Measurements from ENCODE around the gene AHDC1.
A peak's percentile ranks its signal among the peaks of the same experiment; 100 is the strongest.
"Not testable (repeated sequence)": the region's sequence is repeated elsewhere in the genome, so short reads cannot be mapped to it uniquely, and the experiment has no call there.

The AHDC1 gene

DNA sequence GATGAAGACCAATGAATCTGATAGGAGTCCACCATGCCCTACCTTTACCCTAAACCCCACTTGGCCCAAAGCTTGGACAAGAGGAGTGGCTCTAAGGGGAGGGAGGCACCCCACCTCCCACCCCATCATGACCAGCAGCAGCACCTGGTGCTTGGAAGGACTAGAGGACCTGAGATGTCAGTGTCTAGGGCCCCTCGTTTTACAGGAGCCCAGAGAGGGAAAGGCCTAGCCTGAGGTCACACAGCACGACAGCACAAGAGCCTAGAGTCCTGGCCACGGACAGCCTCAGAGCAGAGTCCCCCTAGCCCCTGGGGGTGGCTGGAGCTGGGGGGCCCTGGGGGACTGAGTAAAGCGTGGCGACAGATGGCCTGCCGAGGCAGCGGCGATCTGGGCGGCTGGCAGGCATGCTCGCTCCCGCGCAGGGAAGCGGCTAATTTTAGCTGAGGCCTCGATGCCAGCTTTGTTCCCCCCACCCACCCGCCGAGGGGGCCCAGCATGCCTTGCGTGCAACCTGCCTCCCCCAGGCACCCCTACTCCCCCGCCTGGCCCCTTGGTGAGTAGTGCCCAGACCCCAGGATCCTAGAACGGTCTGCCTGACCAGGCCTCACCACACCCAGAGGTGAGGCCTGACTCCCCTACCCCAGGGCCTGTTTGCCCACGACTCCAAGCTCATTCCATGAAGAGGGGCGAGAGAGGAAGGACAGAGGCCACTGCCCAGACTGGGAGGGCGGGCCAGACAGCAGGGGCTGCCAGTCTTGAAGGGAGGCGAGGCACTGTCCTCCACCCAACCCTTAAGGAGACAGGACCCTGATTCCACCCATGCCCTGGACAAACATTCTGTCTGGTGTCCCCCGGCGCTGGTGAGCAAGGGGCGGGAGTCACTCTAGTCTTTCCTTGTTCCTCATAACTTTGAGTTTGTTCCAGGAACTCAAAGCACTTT is 39.0 kb downstream of the AHDC1 start:
- DNase-seq (ENCODE audit: low read depth in 2 of 2): no peak

DNA sequence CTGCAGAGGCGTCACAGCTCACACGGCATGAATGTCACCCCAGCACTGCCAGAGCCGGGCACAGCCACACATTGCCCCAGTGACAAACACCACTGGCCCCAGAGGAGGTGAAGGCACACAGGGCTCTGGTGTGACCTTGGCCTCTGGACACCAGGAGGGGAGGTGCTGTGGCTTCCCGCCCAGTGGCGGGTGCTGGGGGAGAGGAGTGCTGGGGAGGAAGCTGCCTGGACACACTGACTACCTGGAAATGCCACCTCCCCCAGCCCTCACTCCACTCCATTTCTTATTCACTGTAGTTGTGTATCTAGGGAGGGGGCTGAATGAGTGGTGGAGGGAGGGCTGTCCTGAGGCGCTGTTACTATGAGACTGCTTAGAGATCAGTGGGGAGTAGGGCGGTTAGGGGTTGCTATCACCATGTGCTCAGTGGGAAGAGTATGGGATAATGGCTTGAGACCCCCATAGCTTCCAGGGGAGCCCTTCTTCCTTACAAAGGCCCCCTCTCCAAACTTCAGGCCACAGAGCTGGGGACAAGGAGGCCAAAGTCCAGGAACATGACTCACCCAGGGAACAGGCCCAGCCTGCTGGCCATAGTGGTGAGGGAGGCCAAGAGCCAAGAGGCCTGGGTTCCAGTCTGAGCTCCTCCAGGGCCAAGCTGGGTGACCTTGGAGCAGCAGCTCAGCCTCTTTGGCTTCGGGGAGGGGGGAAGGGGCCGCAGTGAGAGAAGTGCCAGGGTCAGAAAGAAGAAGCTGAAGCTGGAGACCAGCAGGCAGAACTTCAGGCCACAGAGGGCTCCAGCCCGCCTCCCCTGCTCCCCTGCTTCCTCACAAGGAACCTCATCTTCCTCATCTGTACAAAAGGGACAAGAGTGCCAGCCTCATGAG is 40.1 kb downstream of the AHDC1 start:
- DNase-seq (ENCODE audit: low read depth in 2 of 2): no peak

- no peak for DNase-seq (ENCODE audit: low read depth in 2 of 2)
Observed at GRCh38 chr1:27563341-27563590, 40.7 kb downstream of the AHDC1 start.

DNA sequence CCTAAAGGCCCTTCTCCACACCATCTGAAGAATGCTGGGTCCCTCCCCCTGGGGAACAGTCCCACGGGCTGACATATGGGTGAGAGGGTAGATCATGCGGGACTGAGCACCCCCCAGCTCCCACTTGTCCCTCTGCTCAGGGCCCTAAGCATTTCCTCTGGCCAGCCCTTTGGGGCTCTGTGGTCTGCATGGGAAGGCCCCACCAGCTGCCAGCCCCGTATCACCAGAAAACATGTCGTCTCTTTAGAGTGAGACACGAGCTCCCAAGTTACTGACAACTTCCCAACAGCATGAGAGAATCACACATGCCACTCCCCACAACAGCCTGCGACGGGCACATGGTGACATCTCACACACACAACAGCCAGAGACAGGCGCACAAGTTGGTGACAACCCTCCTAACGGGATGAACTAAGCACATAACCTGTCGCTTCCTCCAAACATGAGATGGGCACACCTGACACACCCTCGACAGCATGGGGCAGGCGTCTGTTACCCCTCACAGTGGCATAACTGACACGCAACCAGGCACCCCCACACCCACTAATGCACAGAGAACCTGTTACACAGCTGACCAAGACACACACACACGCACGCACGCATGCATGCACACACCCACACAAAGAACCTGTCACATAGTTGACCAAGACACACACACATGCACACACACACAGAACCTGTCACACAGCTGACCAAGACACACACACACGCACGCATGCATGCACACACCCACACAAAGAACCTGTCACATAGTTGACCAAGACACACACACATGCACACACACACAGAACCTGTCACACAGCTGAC is 41.2 kb downstream of the AHDC1 start:
- no peak for DNase-seq (ENCODE audit: low read depth in 2 of 2)

GRCh38 chr1:27562021-27562420 is 41.9 kb downstream of the AHDC1 start:
- DNase-seq (ENCODE audit: low read depth in 2 of 2): no peak

DNA sequence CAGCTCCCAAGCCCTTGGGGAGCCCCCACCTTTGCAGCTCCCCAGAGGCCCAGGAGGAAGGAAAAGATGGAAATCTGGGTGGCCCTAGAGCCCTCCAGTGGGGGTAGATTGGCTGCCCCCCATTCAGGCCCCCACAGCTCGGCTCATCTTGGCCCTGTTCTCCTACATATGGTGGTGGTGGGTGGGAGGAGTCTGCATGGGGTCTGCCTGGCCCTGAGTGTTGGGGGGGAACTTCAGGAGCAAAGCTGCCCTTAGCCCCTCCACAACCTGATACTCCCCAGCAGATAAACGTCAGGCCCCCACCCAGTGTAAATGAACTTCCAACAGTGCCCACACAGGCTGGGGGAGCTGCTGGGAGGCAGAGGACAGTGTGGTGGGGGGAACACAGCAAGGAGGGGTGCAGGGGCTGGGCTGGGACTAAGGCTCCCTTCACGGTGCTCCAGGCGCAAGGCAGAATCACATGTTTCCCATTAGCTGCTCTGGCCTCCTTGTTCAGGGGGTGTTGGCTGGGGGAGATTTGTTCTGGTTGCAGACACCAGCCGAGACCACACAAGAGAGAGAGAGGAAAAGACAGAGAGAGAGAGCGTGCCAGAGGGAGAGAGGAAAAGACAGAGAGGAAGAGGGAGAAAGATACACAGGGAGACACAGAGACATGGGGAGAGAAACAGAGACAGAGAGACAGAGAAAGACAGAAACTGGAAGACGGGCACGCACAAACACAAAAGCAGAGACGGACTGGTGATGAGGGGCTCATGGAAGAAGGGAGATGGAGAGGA is 42.6 kb downstream of the AHDC1 start:
- no peak for DNase-seq (ENCODE audit: low read depth in 2 of 2)

GRCh38 chr1:27560268-27561123 is 43.4 kb downstream of the AHDC1 start:
- DNase-seq (ENCODE audit: low read depth in 2 of 2): no peak

DNA sequence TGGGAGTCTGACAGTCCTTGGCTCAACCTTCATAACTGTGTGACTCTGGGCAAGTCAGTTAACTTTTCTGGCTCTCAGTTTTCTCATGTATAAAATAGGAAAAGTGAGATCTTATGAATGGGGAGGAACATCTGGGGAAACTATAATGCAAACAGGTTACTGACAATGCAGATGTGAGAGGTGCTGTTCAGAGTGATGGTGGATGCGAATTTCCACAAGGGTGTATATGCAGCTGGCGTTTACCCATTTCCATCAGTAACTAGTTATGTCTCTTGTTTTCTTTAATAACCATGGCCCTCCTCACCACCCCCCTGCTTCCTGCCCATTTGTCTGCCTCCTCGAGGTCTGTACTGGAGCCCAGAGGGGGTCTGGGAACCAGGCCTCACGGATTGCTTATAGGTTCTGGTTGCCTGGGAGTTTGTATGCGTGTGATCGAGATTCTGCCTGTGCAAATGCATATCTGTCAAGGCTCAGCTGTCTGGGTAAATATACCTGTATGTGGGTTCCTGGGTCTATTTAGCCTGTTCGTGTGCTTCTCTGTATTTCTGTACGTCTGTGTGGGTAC is 44.4 kb downstream of the AHDC1 start:
- DNase-seq (ENCODE audit: low read depth in 2 of 2): no peak

DNA sequence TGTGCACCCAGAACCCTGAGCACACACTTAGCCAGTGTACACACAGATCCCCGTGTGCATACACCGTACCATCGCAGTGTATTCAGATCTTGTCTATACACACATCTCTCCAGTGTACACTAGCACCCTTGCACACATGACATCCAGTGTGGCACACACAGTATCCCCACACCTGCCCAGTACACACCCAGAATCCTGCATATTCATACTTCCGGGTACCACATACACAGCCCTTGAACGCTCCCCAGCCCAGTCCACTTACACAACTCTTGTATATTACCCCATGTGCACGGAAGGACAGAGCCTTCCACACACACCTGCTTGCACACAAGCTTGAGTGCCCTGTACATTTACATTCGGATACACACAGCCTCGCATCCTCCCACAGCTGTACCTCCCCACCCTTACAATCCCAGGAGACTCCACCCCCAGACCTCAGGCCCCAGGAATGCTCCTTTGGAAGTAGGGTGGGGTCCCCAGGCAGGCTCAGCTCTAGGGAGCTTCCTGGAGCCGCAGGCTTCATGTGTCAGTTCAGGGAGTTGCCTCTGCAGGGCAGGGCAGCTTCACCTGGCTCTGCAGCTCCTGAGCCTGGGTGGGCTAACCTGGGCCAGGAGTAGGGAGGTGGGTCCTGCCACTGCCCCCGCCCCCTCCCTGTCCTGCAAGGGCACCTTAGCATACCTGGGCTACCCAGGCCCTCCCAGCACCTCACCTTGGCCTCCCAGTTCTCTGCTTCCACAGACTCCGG is 46.2 kb downstream of the AHDC1 start:
- DNase-seq (ENCODE audit: low read depth in 2 of 2): no peak

- DNase-seq (ENCODE audit: low read depth in 2 of 2): peak; percentile 50 to 75
Observed at GRCh38 chr1:27556781-27557595, 47.0 kb downstream of the AHDC1 start.

- DNase-seq (ENCODE audit: low read depth in 2 of 2): no peak
Observed at GRCh38 chr1:27556435-27556780, 47.5 kb downstream of the AHDC1 start.

GRCh38 chr1:27555700-27556424 is 48.1 kb downstream of the AHDC1 start:
- DNase-seq (ENCODE audit: low read depth in 2 of 2): no peak

GRCh38 chr1:27554759-27555699 is 48.9 kb downstream of the AHDC1 start:
- no peak for DNase-seq (ENCODE audit: low read depth in 2 of 2)

DNA sequence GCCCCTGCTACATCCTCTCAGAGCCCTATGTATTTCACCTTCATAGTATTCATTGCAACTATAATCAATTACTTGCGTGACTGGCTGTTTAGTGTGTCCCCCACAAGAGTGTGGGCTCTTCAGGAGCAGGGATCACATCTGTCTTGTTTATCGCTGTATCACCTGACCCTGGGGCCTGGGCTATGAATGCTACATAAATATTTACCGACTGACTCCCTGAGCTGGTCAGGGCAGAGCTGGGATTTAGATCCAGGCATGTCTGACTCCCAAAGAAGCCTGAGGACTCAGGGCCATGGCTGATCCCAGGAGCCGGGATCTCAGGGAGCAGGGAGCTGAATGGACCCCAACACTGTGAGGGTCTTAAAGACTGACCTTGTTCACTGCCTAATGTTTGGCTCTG is 49.7 kb downstream of the AHDC1 start:
- no peak for DNase-seq (ENCODE audit: low read depth in 2 of 2)

GRCh38 chr1:27553823-27554222 is 50.1 kb downstream of the AHDC1 start:
- not testable (repeated sequence) for DNase-seq (ENCODE audit: low read depth in 2 of 2)

DNA sequence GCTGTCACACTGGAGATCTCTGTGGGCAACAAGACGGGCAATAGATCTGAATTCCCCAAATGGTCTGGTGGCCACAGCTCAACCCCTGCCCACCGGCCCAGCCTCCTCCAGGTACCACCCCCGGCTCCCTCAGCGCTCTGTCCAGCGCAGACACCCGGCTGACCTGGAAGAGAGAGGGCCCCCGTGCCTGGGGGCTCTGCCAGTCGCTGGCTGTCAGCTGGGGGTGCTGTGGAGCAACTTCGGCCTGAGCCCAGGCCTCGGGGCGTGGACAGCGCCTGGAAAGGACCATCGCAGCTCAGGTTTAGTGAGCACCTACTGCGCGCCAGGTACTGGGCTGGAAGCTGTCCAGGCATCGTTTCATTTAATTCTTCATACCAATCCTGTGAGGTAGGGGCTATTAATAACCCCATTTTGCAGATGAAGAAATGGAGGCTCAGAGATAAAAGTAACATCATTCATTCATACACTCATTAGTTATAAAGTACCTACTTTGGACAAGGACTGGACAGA is 51.0 kb downstream of the AHDC1 start:
- no peak for DNase-seq (ENCODE audit: low read depth in 2 of 2)

GRCh38 chr1:27551953-27552312 is 52.0 kb downstream of the AHDC1 start:
- no peak for DNase-seq (ENCODE audit: low read depth in 2 of 2)

Data from stimulated activated CD4-positive, alpha-beta T cell treated with anti-CD3 and anti-CD28 coated beads, Interleukin-15, amount 100 ng/mL, for 48 hours (primary cell).